Lung microvascular endothelial cell (primary cell): ENCODE measurements around the gene ERBB2. TPM values are rescaled to one million over a fixed set of nuclear protein-coding genes. Genes with fewer than 3 reads are reported as not detected.
"Not testable (repeated sequence)": the region's sequence is repeated elsewhere in the genome, so short reads cannot be mapped to it uniquely, and the experiment has no call there.

Source experiments
- DNase-seq, 2 donors: peaks; one replicate each; pipeline versions ENCODE4 v3.0.0 to v3.0.0-alpha.2; 2010; ENCODE audit warnings: low read depth in 2 of 2
- total RNA-seq: library from RNA; depleted of rRNA; stranded (reverse); fragments of >200 nt; gene quantifications from 2 replicates; pipeline ENCODE4 v1.2.1, GENCODE V29; 2014

The ERBB2 gene
- total RNA-seq, 1 donor from 2014 or later: 0.60 TPM

DNA sequence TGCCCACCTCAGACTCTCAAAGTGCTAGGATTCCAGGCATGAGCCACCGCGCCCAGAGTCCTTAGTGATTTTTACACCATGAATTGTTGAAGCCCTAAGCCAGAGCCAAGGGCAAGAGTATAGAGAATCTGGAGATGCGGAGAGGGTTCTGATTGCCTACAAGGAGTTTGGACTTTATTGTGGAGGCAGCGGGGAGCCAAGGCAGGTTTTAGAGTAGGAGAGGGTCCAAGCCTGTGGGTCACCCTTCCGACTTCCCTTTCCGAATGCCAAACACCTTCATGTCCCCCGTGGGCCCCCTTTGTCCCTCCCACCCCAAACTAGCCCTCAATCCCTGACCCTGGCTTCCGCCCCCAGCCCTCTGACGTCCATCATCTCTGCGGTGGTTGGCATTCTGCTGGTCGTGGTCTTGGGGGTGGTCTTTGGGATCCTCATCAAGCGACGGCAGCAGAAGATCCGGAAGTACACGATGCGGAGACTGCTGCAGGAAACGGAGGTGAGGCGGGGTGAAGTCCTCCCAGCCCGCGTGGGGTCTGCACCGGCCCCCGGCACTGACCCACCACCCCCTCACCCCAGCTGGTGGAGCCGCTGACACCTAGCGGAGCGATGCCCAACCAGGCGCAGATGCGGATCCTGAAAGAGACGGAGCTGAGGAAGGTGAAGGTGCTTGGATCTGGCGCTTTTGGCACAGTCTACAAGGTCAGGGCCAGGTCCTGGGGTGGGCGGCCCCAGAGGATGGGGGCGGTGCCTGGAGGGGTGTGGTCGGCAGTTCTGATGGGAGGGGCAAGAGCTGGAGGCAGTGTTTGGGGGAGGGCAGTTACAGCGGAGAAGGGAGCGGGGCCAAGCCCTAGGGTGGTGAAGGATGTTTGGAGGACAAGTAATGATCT, 23.3 kb downstream of the ERBB2 start:
- DNase-seq: no peak

DNA sequence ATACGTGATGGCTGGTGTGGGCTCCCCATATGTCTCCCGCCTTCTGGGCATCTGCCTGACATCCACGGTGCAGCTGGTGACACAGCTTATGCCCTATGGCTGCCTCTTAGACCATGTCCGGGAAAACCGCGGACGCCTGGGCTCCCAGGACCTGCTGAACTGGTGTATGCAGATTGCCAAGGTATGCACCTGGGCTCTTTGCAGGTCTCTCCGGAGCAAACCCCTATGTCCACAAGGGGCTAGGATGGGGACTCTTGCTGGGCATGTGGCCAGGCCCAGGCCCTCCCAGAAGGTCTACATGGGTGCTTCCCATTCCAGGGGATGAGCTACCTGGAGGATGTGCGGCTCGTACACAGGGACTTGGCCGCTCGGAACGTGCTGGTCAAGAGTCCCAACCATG, 24.9 kb downstream of the ERBB2 start:
- DNase-seq: no peak

DNA sequence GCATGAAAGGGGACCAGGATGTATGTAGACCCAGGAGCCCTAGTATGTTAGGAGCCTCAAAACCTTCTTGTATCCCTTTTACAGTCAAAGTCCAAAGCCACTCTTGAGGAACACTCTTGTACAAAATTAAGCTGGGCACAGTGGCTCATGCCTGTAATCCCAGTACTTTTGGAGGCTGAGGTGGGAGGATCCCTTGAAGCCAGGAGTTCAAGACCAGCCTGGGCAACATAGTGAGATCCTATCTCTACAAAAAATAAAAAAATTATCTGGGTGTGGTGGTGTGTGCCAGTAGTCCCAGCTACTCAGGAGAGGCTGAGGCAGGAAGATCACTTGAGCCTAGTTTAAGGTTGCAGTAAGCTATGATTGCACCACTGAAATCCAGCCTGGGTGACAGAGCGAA, 26.1 kb downstream of the ERBB2 start:
- DNase-seq: not testable (repeated sequence)

DNA sequence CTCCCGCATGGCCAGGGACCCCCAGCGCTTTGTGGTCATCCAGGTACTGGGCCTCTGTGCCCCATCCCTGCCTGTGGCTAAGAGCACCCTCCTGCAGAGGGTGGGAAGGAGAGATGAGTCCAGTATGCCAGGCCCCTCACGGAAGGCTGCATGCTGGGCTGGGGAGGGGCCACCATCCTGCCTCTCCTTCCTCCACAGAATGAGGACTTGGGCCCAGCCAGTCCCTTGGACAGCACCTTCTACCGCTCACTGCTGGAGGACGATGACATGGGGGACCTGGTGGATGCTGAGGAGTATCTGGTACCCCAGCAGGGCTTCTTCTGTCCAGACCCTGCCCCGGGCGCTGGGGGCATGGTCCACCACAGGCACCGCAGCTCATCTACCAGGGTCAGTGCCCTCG, 26.8 kb downstream of the ERBB2 start:
- DNase-seq: no peak

DNA sequence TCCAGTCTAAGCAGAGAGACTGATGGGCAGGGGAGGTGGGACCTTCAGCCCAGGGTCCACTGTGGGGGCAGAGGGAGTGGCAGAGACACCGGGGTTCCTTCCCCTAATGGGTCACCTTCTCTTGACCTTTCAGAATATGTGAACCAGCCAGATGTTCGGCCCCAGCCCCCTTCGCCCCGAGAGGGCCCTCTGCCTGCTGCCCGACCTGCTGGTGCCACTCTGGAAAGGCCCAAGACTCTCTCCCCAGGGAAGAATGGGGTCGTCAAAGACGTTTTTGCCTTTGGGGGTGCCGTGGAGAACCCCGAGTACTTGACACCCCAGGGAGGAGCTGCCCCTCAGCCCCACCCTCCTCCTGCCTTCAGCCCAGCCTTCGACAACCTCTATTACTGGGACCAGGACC, 27.7 kb downstream of the ERBB2 start:
- no peak for DNase-seq

DNA sequence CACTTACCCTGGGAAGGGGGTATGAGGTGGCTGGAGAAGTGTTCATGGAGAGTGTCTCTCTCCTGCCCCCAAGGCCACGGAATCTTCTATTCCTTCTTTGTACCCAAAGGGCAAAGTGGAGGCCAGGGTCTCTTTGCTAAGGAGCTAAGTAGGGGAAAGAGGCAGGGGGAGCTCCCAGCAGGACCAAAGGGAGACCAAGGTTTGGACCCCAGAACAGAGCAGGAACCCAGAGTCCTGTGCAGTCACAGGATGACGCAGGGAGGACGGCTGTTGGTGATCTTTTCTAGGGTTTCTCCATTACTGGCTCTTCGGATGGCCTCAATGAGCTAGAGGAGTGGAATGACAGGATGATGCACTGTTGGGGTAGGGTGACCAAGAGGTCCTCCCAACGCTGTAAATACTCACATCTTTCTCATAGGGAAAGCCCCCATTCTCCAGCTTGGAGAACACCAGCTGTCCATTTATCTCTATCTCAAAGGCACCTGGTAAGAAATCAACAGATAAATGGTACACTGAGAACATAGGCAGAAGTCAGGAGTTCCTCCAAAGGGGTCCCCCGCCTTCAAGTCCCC, 29.5 kb downstream of the ERBB2 start:
- no peak for DNase-seq

DNA sequence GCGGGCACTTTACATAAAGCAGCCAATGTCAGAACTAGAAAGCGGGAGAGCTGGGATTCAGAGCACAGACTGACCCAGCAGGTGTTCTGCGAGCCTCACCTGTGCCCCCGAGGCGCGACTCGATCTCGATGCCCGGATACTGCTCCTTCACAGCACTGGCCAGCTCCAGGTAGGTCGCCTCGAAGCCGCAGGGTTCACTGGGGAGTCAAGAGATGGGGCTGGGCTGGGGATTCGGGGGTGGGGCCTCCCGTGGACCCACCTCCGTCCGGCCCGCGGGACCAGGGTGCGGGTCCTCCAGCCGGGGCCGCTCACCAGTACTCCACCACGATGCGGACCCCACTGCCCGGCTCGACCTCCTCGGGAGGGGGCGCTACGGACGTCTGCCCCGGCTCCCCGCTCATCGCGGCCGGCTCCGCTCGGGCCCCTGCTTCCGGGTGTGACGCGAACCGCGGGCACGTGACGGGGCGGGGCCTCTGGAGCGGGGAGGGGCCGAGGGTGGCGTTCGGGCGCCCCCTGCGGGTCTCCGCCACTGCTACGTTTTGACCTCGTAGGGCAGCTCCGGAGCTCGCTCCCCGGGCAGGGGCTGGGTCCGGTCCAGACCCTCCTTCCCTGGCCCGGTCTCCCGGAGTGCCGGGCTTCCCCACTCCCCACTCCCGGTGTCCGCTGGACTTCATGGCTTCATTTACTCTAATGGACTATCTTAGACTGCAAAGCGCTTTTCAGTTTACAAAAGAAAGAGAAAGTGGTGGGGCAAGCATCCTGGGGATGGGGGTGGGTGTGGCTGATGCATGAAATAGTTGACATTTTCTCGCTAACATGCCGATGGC, 30.4 kb downstream of the ERBB2 start, which contains the start of gene MIEN1:
Gene MIEN1, minus strand, starts transcription at position 438 of the 827 bp plus-strand sequence. Its CDS starts 37 bp downstream, at position 401.
- peak; percentile 83 to 90 for DNase-seq

DNA sequence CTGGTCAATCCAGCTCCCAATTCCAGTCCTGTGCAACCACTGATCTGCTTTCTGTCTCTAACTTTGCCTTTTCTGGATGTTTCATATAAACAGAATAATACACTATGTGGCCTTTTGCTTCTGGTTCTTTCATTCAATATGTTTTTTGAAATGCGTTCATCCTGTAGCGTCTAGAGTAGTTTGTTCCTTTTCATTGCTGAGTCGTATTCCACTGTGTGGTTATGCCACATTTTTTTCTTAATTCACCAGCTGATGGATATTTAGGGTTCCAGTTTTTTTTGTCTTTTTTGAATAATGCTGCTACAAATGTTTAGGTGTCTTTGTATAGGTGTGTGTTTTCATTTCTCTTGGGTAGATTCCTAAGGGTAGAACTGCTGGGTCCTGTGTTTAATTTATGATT, 32.7 kb downstream of the ERBB2 start:
- DNase-seq: no peak

DNA sequence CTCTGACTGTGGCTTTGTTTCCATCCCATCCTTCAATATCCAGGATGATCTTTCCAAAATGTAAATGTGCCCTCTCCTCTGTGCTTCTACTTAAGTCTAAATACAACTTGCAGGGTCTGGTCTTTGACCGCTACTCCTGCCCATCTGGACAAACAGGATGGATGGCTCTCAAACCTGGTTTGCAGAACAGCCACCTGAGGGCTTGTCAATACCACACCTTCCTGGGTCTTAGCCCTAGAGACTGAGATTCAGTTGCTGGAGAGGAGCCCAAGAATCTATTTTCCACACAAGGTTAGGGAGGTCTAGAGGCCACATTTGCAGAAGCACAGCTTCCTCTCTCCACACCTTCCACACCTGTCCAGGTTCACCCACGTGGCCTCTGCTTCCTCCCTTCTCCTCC, 36.0 kb downstream of the ERBB2 start:
- no peak for DNase-seq

DNA sequence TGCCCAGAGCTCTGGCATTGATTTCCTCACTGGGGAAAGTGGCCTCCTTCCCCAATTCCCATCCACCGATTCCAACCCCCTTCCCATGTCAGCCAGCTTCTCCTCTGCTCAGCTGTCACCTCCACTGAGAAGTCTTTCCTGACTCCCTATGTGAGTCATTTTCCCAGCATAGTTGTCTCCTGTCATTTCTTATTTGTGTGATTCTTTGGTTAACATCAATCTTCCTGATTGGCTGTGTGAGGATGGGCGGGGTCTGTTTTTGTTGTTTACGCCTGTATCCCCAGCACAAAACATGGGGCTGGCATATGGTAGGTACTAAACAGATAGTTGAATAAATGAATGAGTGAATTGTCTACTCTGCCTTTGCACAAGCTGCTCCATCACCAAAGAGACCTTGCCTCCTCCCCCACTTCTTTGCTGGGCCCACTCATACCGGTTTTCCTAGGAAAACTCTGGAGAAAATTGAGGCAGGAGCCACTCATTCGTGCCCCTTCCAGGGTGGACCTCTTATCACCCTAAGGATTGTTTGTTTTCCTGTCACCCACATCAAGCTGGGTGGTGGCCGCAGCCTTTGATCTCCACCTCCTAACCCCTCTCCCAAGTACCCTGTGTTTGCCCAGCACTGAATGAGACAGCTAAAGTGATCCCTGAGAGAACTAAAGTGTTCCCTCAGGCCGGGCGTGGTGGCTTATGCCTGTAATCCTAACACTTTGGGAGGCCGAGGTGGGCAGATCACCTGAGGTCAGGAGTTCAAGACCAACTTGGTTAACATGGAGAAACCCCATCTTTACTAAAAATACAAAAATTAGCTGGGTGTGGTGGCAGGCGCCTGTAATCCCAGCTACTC, 36.7 kb downstream of the ERBB2 start:
- DNase-seq: peak in 1 of 2 donors; percentile 20

DNA sequence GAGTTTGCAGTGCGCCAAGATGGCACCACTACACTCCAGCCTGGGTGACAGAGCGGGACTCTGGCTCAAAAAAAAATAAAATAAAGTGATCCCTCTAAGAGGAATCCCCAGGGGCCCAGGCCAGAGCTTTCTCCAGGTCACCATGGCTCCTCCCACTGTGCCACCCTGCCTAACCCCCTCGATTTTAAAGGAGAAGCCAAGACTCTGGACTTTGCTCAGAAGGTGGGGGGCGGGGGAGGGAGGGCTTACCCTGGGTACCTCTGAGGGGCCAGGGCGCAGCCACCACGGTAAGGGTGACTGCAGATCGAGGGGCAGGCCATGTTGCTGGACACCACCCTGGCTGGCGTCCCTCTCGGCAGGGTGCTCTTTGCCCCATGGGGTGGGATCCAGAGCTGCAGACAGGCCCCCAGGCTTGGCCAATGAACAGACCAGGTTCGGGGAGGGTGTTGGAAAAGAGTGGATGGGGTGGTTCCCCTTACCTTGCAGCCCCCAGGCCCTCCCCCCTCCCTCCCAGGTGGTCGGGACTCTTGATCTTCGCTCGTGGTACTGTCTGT, 37.4 kb downstream of the ERBB2 start:
- DNase-seq: no peak

DNA sequence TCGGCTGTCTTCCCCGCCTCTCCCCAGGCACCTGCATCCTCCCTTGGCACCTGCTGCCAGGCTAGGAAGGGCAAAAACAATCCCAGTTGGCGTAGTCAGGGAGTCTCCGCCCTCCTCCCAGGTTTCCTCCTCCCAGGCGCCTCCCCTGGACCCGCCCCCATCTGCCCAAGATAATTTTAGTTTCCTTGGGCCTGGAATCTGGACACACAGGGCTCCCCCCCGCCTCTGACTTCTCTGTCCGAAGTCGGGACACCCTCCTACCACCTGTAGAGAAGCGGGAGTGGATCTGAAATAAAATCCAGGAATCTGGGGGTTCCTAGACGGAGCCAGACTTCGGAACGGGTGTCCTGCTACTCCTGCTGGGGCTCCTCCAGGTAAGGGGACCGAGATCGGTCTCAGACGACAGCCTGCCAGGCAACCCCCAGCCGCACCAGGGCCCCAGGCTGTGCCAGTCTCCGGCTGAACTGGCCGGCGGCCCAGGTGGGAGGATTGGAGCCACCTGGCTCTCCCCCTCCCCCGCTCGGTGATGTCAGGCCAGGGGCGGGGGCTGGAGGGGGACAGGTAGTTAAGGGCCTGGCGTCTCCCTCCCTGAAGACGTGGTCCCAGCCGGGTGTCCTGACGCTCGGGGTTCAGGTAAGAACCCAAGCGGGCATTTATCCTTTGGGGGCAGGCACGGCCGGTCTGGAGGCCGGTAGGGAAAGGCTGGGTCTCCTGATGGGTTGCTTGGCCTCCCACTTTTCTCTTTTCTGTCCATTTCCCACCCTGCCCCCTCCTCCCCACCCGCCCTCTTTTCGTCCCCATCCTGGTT, 38.1 kb downstream of the ERBB2 start, which contains the start of gene GRB7:
Gene GRB7, plus strand, starts transcription at position 179 of the 808 bp plus-strand sequence. CDS start 4,364 bp downstream, outside the sequence.
- DNase-seq: no peak

DNA sequence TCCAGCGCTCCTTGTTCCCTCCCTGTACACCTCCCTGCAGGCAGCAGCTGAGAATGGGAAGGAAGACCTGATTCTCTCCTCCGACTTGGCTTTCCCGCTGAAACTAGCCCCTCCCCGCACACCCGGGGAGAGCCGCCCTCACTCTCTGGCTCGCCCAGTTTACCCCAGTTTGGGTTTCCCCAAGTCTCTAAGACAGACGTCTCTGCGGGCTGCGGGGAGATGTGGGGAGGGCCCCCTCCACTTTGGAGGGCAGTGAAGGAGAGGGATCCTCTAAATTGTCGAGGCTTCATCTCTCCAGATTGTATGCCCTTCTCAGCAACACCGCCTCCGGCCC, 38.7 kb downstream of the ERBB2 start:
- no peak for DNase-seq

DNA sequence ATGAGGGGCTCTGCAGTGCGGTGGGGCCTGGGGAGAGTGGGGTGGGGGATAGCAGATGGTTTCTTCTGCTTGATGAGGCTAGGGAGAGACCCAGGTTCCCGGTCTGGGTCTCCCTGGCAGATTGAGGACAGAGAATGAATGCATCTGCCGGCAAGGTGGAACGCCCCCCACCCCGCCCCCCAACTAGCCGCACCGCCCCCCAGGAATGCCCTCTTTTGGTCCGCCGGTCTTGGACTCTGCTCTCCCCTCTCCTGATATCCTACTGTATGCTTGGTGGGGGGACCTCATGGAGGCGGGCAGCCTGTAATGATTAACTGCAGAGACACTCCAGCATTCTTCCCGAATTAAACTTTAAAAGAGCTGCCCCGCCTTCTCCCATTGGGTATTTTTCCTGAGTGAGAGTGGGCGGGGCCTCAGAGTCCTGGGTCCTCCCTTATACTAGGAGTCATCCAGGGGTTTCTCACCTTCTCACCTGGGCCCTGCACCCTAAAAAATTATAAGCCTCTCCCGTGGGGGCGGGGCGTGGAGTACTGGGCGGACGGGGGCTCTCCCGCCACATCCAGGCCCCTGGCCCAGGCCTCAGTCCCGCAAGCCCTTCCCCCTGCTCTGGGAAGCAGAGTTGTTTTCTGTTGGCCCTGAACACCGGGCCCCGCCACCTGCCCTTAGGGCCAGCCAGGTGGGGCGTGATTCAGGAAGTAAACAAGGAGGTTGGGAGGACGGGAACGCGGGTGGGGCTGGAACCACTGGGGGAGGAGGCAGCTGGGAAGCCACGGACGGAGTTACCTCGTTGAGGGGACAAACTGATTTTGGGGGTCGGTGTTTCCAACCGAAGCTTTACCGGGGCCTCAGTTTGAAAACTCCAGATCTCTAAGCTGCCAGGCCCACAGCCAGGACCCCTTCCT, 39.4 kb downstream of the ERBB2 start:
- DNase-seq: peak in 1 of 2 donors; percentile 26

DNA sequence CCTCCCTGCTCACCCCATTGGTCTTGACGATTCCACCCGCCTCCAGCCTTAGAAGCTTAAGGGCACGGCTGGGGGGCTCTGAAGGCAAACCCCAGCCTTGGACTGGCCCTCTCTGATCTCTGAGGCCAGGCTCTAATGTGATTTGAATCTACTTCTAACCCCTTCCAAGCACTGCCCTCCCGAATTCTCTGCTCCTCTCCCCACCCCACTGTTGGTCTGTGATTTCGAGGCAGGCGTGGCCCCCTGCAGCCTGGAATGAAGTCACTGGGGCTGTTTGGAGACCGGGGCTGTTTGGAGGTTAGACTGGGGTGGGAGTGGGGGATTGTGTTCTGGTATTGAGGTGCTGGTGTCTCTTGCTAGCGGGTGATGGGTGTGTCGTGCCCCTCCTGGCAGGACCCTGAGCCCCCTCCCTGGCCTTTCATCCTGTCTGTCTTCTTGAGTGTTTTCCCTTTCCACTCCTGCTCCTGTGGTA, 40.1 kb downstream of the ERBB2 start:
- no peak for DNase-seq

DNA sequence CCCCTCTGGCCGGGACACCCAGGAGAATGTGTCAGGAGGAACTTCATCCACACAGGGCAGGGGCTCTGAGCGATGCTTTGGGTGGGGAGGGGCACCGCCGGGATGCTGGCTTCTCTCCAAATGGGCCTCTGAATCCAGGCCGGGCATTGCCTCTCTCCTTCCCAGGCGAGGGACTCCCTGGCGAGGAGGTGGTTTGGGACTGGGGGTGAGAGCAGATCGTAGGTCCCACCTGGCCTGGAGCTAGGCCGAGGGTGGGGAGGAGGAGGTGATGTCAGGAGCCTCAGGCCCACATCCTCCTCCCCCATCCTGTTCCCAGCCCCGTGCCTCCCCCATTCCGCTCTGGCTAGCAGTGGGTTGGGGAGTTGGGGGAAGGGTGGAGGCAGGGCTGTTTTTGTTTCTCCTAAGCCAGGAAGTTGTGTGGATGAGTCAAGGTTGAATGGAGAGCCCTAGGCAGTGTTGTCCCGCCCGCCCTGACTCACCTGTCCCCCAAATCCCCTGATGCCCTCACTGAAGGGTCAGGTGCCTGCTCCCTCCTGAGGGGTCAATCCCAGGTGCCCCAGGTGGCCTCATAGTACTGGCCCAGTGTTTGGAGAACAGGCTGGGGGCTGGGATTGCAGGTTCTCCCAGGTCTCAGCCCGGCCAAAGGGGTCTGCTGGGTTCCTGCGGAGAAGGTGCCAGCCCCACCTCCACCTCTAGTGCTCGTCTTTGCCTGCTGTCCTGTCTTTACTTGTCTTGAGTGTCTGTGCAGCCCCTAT, 40.7 kb downstream of the ERBB2 start:
- peak; percentile 39 to 52 for DNase-seq

DNA sequence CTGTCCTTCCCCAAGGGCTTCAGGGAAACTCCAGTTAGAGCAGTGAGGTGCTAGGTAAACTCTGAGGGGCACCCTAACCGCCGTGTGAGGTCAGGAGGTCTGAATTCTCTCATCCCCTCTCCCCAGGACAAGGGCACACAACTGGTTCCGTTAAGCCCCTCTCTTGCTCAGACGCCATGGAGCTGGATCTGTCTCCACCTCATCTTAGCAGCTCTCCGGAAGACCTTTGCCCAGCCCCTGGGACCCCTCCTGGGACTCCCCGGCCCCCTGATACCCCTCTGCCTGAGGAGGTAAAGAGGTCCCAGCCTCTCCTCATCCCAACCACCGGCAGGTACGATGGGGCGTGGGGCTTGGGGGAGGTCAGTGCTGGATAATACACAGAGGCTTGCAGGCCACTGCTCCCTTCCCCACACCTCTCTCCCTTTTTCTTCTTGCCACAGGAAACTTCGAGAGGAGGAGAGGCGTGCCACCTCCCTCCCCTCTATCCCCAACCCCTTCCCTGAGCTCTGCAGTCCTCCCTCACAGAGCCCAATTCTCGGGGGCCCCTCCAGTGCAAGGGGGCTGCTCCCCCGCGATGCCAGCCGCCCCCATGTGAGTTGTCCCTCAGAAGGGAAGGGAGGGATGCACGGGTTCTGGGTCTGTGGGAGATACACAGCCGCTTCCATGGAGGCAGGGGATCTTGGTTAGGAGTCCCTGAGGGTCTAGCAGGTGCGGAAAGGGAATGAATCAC, 42.4 kb downstream of the ERBB2 start:
- DNase-seq: no peak
